Esophagus muscularis mucosa (tissue), 3 donors: ENCODE data around the gene HCFC2.

ENCODE experiments used
- CTCF ChIP-seq, 3 experiments: fragments of 200-600 bp in 2 of 3; fragments of 450-650 bp in 1 of 3; sonication (generic) in 2 of 3; IDR thresholded peaks; one replicate each; pipeline ENCODE4 v1.5.1; 2017 to 2019; ENCODE audit warnings: antibody characterized with exemption in 3 of 3, mild to moderate bottlenecking in 2 of 3, moderate library complexity in 1 of 3
- POLR2A ChIP-seq: fragments of 450-650 bp; IDR thresholded peaks from one replicate; pipeline ENCODE4 v1.6.1; 2017; ENCODE audit warnings: antibody characterized with exemption, moderate library complexity, mild to moderate bottlenecking, low read depth

DNA sequence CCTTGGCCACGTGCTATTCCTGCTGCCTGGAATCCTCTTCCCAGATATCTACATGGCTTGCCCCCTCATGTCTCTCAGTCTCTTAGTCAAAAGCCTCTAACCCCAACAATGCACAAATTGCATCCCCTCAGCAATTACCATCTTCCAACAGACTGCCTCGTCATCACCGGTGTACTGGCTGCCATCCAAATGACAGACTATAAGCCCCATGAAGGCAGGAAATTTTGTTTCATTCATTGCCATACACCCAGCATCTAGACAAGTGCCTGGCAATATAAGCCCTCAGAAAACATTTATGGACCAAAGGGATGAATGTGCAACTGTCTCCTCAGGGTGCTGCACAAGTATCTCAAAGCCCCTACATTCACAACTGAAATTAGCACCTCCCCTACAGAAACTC lies 20.2 kb upstream of the HCFC2 start:
- TF ChIP-seq CTCF (IDR thresholded peaks at IDR 0.05) (no peak), POLR2A (no peak)
